ENCODE data around the gene DEXI.
"Not testable (repeated sequence)": the region's sequence is repeated elsewhere in the genome, so short reads cannot be mapped to it uniquely, and the experiment has no call there.

DEXI gene

DNA sequence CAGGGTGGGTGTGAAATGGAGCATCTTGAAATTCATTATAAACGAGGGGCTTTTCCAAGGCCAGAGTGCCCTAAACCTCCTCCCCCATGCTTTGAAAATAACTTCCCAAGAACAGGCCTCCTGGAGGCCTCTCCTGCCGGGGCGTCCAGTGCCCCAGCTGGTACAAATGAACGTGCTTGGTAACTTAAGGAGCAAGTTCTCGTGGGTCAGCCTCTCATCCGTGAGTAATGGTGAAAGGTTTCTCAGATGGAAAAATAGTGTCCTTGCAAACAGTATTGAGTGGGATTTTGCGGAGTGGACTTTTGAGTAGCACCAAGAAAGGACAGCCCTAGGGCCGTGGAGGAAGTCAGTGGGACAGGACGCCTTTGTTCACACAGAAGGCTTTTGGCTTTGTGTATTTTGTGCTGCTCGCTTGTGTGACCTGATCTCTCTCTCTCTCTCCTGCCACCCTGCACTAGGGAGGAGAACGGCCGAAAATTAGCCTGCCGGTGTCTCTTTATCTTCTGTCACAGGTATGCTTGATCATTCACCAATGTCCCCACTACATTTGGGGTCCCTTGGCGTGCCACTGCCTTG lies 36.7 kb upstream of the DEXI start:
- peaks cover 0 to 17% of the 10 kb centered on the region in 2 donors for H3K4me1 Mint-ChIP-seq (ENCODE audit: low read depth in 2 of 2)
- no peak for ATAC-seq (replicated peaks)
- no peak overlapping the region for H3K27ac Mint-ChIP-seq
- peaks cover 29% of the 10 kb centered on the region for H3K36me3 Mint-ChIP-seq (ENCODE audit: insufficient read depth)
- no peaks in the 10 kb centered on the region for H3K27me3 Mint-ChIP-seq
- no peak overlapping the region for H3K4me3 Mint-ChIP-seq
- DNase-seq, result no peak
- H3K9me3 Mint-ChIP-seq, result no peaks in the 10 kb centered on the region

GRCh38 chr16:10978124-10978523 lies 35.9 kb upstream of the DEXI start:
- no peaks in the 10 kb centered on the region for H3K27me3 Mint-ChIP-seq
- H3K4me3 Mint-ChIP-seq, result no peak overlapping the region
- no peak overlapping the region for H3K27ac Mint-ChIP-seq
- no peak for DNase-seq
- H3K9me3 Mint-ChIP-seq, result no peaks in the 10 kb centered on the region
- no peak for ATAC-seq (replicated peaks)
- H3K36me3 Mint-ChIP-seq (ENCODE audit: insufficient read depth), result peaks cover 31% of the 10 kb centered on the region
- peaks cover 0 to 14% of the 10 kb centered on the region in 2 donors for H3K4me1 Mint-ChIP-seq (ENCODE audit: low read depth in 2 of 2)

DNA sequence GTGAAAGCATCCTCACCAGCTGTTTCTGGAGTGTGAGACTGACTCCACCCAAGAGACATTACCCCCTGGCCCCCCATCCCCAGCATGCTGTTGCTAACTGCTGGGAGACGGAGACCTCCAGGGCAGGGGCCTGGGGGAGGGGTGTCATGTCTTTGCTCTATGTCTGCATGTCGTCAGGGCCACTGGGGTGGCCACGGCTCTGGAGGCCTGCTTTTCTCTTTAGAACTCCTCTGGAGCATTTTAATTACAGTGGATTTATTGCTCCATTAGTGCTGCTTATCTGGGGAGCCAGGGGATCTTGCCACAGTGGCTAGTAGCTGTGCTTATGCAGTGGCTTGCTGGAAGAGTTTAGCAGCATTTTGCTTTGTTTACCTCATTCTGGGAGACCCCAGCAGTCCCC lies 34.4 kb upstream of the DEXI start:
- ATAC-seq (replicated peaks) (no peak), DNase-seq (no peak)
- H3K4me3 Mint-ChIP-seq, result no peak overlapping the region
- H3K27ac Mint-ChIP-seq, result no peak overlapping the region
- no peaks in the 10 kb centered on the region for H3K27me3 Mint-ChIP-seq
- peaks cover 36% of the 10 kb centered on the region for H3K36me3 Mint-ChIP-seq (ENCODE audit: insufficient read depth)
- H3K9me3 Mint-ChIP-seq, result no peaks in the 10 kb centered on the region
- peaks cover 0 to 4% of the 10 kb centered on the region in 2 donors for H3K4me1 Mint-ChIP-seq (ENCODE audit: low read depth in 2 of 2)

GRCh38 chr16:10972819-10973464 lies 30.7 kb upstream of the DEXI start:
- H3K27ac Mint-ChIP-seq, result no peak overlapping the region

DNA sequence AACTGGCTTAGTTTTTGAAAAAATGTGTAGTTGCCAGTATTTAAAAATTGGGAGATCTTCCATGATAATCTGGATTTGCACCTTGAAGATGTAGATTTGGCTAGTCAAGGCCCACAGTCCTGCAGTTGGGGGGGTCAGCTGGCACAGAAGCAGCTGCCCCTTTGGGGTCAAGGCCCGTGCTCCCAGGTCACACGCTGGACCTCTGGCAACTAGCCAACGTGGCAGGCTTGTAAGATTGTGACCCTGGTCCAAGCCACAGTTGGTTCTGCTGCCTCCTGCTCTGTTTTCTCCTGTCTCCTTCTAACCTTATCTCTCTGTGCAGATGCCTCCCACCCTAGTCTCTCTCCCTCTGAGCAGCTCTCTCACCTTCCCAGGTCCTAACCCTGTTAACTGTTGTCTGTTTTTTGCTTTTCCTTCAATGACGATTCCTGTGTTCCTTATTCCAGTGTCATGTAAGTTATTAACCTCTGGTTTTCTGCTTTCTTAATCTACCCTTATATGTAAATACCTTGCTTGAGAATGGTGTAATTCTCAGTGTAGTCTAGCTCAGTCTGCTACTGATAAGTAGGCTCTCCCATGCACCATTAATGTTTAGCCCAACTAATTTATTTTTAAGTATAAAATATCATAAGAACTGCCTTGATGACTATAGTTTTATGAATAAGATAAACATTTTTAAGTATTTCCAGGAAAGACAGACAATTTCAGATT lies 30.0 kb upstream of the DEXI start:
- H3K4me3 Mint-ChIP-seq, result no peak overlapping the region

More at GRCh38 chr16:10972819-10973464, 30.7 kb upstream of the DEXI start:
- ATAC-seq (replicated peaks) (no peak), DNase-seq (no peak)
- peaks cover 0 to 4% of the 10 kb centered on the region in 2 donors for H3K4me1 Mint-ChIP-seq (ENCODE audit: low read depth in 2 of 2)
- no peaks in the 10 kb centered on the region for H3K9me3 Mint-ChIP-seq
- no peaks in the 10 kb centered on the region for H3K27me3 Mint-ChIP-seq
- H3K4me3 Mint-ChIP-seq, result no peak overlapping the region
- H3K36me3 Mint-ChIP-seq (ENCODE audit: insufficient read depth), result peaks cover 31% of the 10 kb centered on the region

GRCh38 chr16:10971560-10971961 lies 29.3 kb upstream of the DEXI start:
- H3K9me3 Mint-ChIP-seq, result no peaks in the 10 kb centered on the region
- peak; percentile 22 to 37 (median 33) for DNase-seq
- ATAC-seq (replicated peaks), result no peak
- H3K4me1 Mint-ChIP-seq (ENCODE audit: low read depth in 2 of 2), result peaks cover 0 to 1% of the 10 kb centered on the region in 2 donors
- H3K27ac Mint-ChIP-seq, result no peak overlapping the region
- H3K4me3 Mint-ChIP-seq, result no peak overlapping the region
- H3K36me3 Mint-ChIP-seq (ENCODE audit: insufficient read depth), result peaks cover 24% of the 10 kb centered on the region
- H3K27me3 Mint-ChIP-seq, result no peaks in the 10 kb centered on the region

More for the DNA sequence above, 30.0 kb upstream of the DEXI start:
- Mint-ChIP-seq H3K27me3 (no peaks in the 10 kb centered on the region), H3K4me1 (ENCODE audit: low read depth in 2 of 2) (peaks cover 0 to 1% of the 10 kb centered on the region in 2 donors), H3K36me3 (ENCODE audit: insufficient read depth) (peaks cover 25% of the 10 kb centered on the region), H3K27ac (no peak overlapping the region), H3K9me3 (no peaks in the 10 kb centered on the region)
- DNase-seq (no peak), ATAC-seq (replicated peaks) (no peak)

DNA sequence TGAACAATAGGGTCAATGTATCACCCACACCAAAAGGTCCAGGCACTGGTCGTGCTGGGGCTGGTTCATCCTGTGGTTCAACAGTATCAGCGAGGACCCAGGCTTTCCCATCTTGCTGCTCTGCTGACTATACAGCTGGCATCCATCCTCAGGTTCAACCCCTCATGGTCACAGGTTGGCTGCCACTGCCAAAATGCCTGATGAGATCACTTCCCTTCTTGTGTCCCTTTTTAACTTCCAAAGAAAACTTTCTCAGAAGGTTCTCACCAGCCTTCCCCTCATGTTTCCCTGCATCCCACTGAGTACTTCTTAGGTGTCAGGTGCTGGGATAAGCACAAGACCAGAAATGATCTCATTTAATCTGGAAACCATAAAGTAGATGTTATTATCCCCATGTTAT lies 27.8 kb upstream of the DEXI start:
- no peaks in the 10 kb centered on the region for H3K9me3 Mint-ChIP-seq
- H3K4me3 Mint-ChIP-seq, result no peak overlapping the region
- DNase-seq (no peak), ATAC-seq (replicated peaks) (no peak)
- peaks cover 18% of the 10 kb centered on the region for H3K36me3 Mint-ChIP-seq (ENCODE audit: insufficient read depth)
- peaks cover 2 to 4% of the 10 kb centered on the region in 2 donors for H3K4me1 Mint-ChIP-seq (ENCODE audit: low read depth in 2 of 2)
- no peaks in the 10 kb centered on the region for H3K27me3 Mint-ChIP-seq
- no peak overlapping the region for H3K27ac Mint-ChIP-seq

GRCh38 chr16:10969615-10970014 lies 27.3 kb upstream of the DEXI start:
- ATAC-seq (replicated peaks) (no peak), DNase-seq (no peak)
- no peaks in the 10 kb centered on the region for H3K27me3 Mint-ChIP-seq
- peaks cover 5 to 8% of the 10 kb centered on the region in 2 donors for H3K4me1 Mint-ChIP-seq (ENCODE audit: low read depth in 2 of 2)
- H3K9me3 Mint-ChIP-seq, result no peaks in the 10 kb centered on the region
- H3K27ac Mint-ChIP-seq, result no peak overlapping the region
- H3K36me3 Mint-ChIP-seq (ENCODE audit: insufficient read depth), result peaks cover 17% of the 10 kb centered on the region
- no peak overlapping the region for H3K4me3 Mint-ChIP-seq

DNA sequence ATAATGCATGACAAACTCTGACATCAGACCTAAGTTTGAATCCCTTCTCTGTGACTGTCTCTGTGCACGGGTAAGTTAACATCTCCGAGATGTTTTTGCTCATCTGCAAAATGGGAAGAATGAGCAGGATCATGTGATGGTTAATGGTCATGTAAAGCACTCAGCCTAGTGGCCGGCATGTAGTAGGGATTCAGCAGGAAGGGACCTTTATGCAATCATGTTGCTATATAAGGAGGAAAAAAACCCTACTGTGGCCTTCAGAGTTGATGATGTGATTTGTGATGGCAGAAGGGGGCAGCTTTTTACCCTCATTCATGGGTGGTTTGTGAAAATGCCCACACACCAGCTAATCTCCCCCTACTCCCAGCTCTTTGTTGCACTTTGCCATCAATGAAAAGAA lies 26.2 kb upstream of the DEXI start:
- H3K27ac Mint-ChIP-seq, result no peak overlapping the region
- peaks cover 25% of the 10 kb centered on the region for H3K36me3 Mint-ChIP-seq (ENCODE audit: insufficient read depth)
- ATAC-seq (replicated peaks) (no peak), DNase-seq (no peak)
- no peaks in the 10 kb centered on the region for H3K27me3 Mint-ChIP-seq
- no peak overlapping the region for H3K4me3 Mint-ChIP-seq
- no peaks in the 10 kb centered on the region for H3K9me3 Mint-ChIP-seq
- H3K4me1 Mint-ChIP-seq (ENCODE audit: low read depth in 2 of 2), result peaks cover 14 to 17% of the 10 kb centered on the region in 2 donors

DNA sequence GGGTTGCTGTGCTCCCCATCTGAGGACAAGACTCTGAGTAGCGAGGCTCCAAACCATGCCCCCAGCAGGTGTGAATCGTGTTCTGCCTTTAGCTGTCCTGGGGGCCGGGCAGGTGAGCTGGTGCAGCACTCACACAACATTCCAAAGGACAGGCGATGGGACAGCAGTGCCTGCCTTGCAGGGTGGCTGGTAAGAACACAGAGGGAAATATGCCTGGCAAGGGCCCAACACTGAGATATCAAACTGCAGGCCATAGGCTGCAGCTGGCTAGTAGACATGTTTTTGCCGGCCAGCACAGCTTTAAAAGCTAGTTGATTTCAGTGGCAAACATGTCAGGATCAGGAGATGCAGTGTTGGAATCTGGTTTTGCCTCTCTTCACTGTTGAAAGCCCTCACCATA lies 25.7 kb upstream of the DEXI start:
- Mint-ChIP-seq H3K9me3 (no peaks in the 10 kb centered on the region), H3K36me3 (ENCODE audit: insufficient read depth) (peaks cover 27% of the 10 kb centered on the region), H3K27ac (no peak overlapping the region), H3K27me3 (no peaks in the 10 kb centered on the region), H3K4me3 (no peak overlapping the region), H3K4me1 (ENCODE audit: low read depth in 2 of 2) (peaks cover 14 to 17% of the 10 kb centered on the region in 2 donors)
- DNase-seq, result no peak
- no peak for ATAC-seq (replicated peaks)

- H3K27me3 Mint-ChIP-seq; H3K27ac Mint-ChIP-seq; ATAC-seq (replicated peaks): not testable (repeated sequence)
Measured at GRCh38 chr16:10966559-10966958, 24.3 kb upstream of the DEXI start.

GRCh38 chr16:10966129-10966528 lies 23.9 kb upstream of the DEXI start:
- no peaks in the 10 kb centered on the region for H3K27me3 Mint-ChIP-seq
- no peak for DNase-seq
- peaks cover 12 to 17% of the 10 kb centered on the region in 2 donors for H3K4me1 Mint-ChIP-seq (ENCODE audit: low read depth in 2 of 2)
- peak overlapping the region in 1 of 2 donors; percentile 36 for H3K27ac Mint-ChIP-seq
- H3K36me3 Mint-ChIP-seq (ENCODE audit: insufficient read depth), result peaks cover 21% of the 10 kb centered on the region
- no peaks in the 10 kb centered on the region for H3K9me3 Mint-ChIP-seq
- H3K4me3 Mint-ChIP-seq, result no peak overlapping the region
- no peak for ATAC-seq (replicated peaks)

More at GRCh38 chr16:10966559-10966958, 24.3 kb upstream of the DEXI start:
- not testable (repeated sequence) for H3K4me3 Mint-ChIP-seq, H3K9me3 Mint-ChIP-seq, DNase-seq
- Mint-ChIP-seq H3K36me3 (ENCODE audit: insufficient read depth) (peaks cover 25% of the 10 kb centered on the region), H3K4me1 (ENCODE audit: low read depth in 2 of 2) (peaks cover 12 to 17% of the 10 kb centered on the region in 2 donors)

DNA sequence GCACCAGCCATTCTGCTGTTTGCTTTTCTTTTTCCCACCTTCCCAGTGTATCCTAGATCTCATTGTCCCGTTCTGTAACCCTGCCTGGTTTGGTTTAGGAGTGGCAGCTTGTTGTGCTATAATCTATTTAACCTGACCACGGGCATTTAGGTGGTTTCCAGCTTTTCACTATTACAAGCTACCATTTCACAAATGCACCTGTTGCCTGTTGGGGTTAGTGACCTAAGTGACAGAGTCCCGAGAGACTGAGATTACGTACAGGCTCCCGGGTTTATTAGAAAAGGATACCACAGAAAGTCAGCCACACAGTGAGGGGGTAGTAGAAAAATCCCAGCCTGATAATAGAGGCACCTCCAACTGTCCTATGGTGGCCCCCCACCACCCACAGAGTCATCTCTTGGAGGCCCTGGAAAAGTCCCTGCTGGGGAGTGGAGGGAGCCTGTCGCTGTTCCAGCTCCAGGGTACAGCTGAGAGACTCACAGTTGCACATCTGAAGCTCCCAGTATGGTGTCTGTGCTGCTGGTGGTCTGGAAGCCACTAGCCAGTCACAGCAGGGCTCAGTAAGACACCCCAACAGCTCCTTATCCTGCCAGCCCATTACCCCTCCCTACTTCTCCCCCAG lies 23.3 kb upstream of the DEXI start:
- DNase-seq, result no peak
- no peaks in the 10 kb centered on the region for H3K27me3 Mint-ChIP-seq
- no peak overlapping the region for H3K4me3 Mint-ChIP-seq
- peaks cover 12 to 17% of the 10 kb centered on the region in 2 donors for H3K4me1 Mint-ChIP-seq (ENCODE audit: low read depth in 2 of 2)
- no peaks in the 10 kb centered on the region for H3K9me3 Mint-ChIP-seq
- peak overlapping the region; percentile 9 to 36 for H3K27ac Mint-ChIP-seq
- H3K36me3 Mint-ChIP-seq (ENCODE audit: insufficient read depth), result peaks cover 17% of the 10 kb centered on the region
- peak; percentile 19 for ATAC-seq (replicated peaks)
